DMS53 (cell line): ENCODE data around the gene TMEM185A.
A peak's percentile ranks its signal among the peaks of the same experiment; 100 is the strongest.
"Not testable (repeated sequence)": the region's sequence is repeated elsewhere in the genome, so short reads cannot be mapped to it uniquely, and the experiment has no call there.

Experiments
- DNase-seq: peaks from one replicate; lab custom pipeline; 2025; lab: John Stamatoyannopoulos, UW

Gene TMEM185A

GRCh38 chrX:149631234-149632165 is at the start of gene TMEM185A:
Gene TMEM185A (minus strand): TSS chrX:149631792. CDS start chrX:149631580, 212 bp downstream.
- DNase-seq, result peak; percentile 76

- no peak for DNase-seq
Measured at GRCh38 chrX:149681182-149681581, 49.6 kb upstream of the TMEM185A start.

GRCh38 chrX:149679164-149679678 is 47.6 kb upstream of the TMEM185A start:
- not testable (repeated sequence) for DNase-seq

GRCh38 chrX:149675554-149675953 is 44.0 kb upstream of the TMEM185A start:
- not testable (repeated sequence) for DNase-seq

GRCh38 chrX:149675088-149675487 is 43.5 kb upstream of the TMEM185A start:
- DNase-seq, result not testable (repeated sequence)

- not testable (repeated sequence) for DNase-seq
Measured at GRCh38 chrX:149660613-149661012, 29.0 kb upstream of the TMEM185A start.

- not testable (repeated sequence) for DNase-seq
Measured at GRCh38 chrX:149656260-149656884, 24.8 kb upstream of the TMEM185A start.

GRCh38 chrX:149652232-149652981 is 20.8 kb upstream of the TMEM185A start:
- no peak for DNase-seq

DNA sequence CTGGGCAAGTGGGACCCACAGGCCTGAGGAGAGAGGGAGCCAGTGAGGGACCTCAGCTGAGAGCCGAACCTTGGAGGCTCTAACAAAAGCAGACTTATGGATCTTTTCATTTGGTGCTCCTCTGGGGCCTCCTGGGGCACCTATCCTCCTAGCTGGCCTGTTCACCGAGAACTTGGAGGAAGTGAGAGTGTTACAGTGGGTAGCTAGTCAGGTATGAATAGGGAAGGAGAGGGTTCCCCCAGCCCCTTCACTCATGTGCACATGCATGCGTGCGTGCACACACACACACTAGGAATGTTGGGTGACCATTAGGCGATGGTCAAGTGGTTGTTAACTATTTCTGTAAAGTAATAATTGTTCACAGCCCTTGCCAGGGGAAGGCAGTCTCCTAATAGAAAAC is 18.6 kb upstream of the TMEM185A start:
- DNase-seq, result no peak

GRCh38 chrX:149648932-149649331 is 17.3 kb upstream of the TMEM185A start:
- DNase-seq, result no peak

- DNase-seq, result no peak
Measured at GRCh38 chrX:149647505-149647904, 15.9 kb upstream of the TMEM185A start.

GRCh38 chrX:149643496-149643895 is 11.9 kb upstream of the TMEM185A start:
- DNase-seq, result no peak

DNA sequence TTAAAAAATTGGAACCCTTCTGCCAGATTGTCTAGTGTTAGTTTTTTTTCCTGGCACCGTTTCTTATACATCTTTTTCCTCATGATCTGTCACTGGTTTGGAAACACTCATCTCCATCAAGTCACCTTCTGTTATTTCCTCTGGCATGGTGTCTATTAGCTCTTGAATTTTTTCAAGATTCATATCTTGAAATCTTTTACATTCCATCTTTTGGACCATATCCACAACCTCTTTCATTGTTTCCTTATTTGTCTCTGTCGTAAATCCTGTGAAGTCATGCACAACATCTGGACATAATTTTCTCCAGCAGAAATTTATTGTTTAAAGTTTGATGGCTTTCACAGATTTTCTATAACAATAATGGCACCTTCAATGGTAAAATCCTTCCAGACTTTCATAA is 10.2 kb upstream of the TMEM185A start:
- DNase-seq, result no peak

DNA sequence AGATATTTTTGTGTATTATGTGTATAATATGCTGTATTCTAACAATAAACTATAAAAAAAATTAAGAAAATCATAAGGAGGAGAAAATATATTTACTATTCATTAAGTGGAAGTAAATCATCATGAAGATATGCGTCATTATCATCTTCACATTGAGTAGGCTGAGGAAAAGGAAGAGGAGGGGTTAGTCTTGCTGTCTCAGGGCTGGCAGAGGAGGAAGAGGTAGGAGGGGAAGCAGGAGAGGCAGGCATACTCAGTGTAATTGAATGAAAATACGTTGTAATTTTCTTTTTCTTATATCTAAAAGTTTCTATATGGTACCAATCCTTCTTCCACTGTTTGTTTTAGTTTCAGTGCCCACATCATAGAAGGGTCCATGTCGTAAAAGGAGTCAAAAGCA is 9.8 kb upstream of the TMEM185A start:
- DNase-seq, result no peak

GRCh38 chrX:149639568-149639967 is 8.0 kb upstream of the TMEM185A start:
- no peak for DNase-seq

- no peak for DNase-seq
Measured at GRCh38 chrX:149638860-149639259, 7.3 kb upstream of the TMEM185A start.

- DNase-seq, result no peak
Measured at GRCh38 chrX:149633511-149633910, 1.9 kb upstream of the TMEM185A start.

- peak; percentile 34 for DNase-seq
Measured at GRCh38 chrX:149630681-149631233, 835 bp downstream of the TMEM185A start.

GRCh38 chrX:149629730-149630387 is 1.7 kb downstream of the TMEM185A start:
- no peak for DNase-seq

- DNase-seq, result no peak
Measured at GRCh38 chrX:149628768-149629167, 2.8 kb downstream of the TMEM185A start.

- no peak for DNase-seq
Measured at GRCh38 chrX:149628280-149628679, 3.3 kb downstream of the TMEM185A start.
